ENCODE data around the gene NSUN5. TPM values are rescaled to one million over a fixed set of nuclear protein-coding genes. Genes with fewer than 3 reads are reported as not detected.
"Not testable (repeated sequence)": the region's sequence is repeated elsewhere in the genome, so short reads cannot be mapped to it uniquely, and the experiment has no call there.

Gene NSUN5
- total RNA-seq, 1 experiment from 2014 or later = 27.2 TPM

GRCh38 chr7:73327449-73327848 lies 18.8 kb upstream of the NSUN5 start:
- not testable (repeated sequence) for DNase-seq (ENCODE audit: low read depth)

DNA sequence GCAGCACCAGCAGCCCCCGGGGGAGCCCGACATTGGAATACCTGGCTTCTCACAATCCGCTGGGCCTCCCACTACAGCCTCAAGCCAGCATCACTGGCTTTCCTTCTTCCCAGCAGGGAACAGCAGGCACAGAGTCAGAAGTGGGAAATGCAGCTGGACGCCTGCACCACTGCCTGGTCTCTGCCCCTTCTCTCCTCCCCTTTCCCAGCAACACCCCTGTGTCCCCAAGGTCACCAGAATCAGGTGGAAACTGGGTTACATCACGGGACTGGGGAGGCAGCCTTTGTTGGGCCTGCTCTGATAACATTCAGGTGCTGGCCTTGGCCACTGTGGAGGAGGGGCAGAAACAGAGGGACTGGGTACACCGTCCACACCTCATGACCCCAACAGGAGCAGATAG lies 16.8 kb upstream of the NSUN5 start:
- DNase-seq (ENCODE audit: low read depth) = not testable (repeated sequence)

DNA sequence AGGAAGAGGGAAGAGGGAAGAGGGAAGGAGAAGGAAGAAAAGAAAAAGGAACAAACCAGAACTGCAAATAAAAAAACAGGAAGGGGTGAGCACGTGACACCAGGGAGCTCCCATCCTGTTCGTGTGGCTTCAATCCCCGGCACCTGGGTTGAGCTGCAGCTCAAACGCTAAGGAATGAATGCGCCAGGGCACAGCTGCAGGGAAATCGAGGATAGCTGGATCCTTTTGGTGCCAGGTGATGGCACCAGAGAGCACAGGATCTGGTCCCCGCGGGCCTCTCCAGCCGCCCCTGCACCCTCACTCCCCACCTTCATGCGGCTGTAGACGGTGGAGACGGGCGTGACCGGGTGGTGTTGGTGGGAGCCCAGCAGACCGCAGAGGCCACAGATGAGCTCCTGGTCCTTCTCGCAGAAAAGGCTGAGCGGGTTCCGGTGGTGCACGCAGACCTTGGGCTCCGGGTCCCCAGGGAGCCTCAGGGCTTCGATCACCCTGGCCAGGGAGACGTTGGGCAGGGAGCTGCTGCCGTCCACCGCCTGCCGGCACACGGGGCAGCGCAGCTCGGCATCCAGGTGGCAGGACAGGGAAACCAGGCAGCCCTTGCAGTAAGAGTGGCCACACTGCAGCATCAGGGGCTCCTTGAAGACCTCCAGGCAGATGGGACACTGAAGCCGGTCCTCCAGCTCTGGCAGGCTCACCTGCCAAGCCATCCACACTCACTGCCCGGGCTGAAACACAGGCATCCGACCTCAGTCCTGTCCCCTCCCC lies 15.6 kb upstream of the NSUN5 start:
- peak; percentile 56 for DNase-seq (ENCODE audit: low read depth)

- DNase-seq (ENCODE audit: low read depth) = not testable (repeated sequence)
Measured at GRCh38 chr7:73323434-73324080, 14.9 kb upstream of the NSUN5 start.

GRCh38 chr7:73320009-73320408 lies 11.4 kb upstream of the NSUN5 start:
- DNase-seq (ENCODE audit: low read depth) = not testable (repeated sequence)

GRCh38 chr7:73319541-73319940 lies 10.9 kb upstream of the NSUN5 start:
- DNase-seq (ENCODE audit: low read depth) = not testable (repeated sequence)

GRCh38 chr7:73318656-73319204 lies 10.1 kb upstream of the NSUN5 start:
- not testable (repeated sequence) for DNase-seq (ENCODE audit: low read depth)

GRCh38 chr7:73316521-73316920 lies 7.9 kb upstream of the NSUN5 start:
- no peak for DNase-seq (ENCODE audit: low read depth)

DNA sequence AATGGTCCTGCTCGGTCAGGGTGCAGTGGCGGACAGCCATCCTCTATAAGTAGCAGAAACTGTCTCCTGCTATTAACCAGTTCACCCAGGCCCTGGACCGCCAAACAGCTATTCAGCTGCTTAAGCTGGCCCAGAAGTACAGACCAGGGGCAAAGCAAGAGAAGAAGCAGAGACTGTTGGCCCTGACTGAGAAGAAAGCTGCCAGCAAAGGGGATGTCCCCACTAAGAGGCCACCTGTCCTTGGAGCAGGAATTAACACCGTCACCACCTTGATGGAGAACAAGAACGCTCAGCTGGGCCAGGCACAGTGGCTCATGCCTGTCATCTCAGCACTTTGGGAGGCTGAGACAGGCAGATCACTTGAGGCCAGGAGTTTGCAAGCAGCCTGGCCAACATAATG lies 5.6 kb upstream of the NSUN5 start:
- DNase-seq (ENCODE audit: low read depth) = no peak

- DNase-seq (ENCODE audit: low read depth) = no peak
Measured at GRCh38 chr7:73313521-73313906, 4.9 kb upstream of the NSUN5 start.

DNA sequence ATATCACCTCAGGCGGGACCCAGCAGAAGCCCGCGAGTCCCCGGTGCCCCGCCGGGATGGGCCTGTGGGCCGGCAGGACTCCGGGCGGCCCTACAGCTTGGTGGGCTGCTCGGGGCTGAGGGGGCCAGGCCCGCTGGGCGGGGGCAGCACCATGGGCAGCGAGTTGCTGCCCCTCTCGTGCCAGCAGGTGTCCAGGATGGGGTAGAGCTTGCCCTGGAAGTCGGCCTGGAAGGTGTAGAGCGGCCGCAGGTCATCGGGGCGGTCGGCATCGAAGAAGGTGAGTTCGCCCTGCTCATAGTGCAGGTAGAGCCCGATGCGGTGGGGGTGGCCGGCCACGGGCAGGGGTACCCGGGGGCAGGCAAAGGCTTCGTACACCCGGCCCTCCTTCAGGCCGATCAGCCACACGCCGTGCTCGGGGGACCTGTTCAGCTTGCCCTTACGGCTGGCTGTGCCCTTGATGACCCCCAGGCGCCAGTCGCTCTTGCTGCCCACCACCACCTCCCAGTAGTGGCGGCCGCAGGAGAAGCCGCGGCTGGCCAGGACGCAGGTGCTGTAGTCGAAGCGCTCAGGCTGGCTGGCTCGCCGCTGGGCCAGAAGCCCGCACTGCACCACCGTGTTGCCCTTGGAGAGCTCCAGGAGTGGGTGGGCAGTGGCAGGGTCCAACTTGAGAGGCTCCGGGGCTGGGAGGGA lies 4.3 kb upstream of the NSUN5 start:
- DNase-seq (ENCODE audit: low read depth) = no peak

- DNase-seq (ENCODE audit: low read depth) = peak; percentile 52
Measured at GRCh38 chr7:73311421-73311820, 2.8 kb upstream of the NSUN5 start.

DNA sequence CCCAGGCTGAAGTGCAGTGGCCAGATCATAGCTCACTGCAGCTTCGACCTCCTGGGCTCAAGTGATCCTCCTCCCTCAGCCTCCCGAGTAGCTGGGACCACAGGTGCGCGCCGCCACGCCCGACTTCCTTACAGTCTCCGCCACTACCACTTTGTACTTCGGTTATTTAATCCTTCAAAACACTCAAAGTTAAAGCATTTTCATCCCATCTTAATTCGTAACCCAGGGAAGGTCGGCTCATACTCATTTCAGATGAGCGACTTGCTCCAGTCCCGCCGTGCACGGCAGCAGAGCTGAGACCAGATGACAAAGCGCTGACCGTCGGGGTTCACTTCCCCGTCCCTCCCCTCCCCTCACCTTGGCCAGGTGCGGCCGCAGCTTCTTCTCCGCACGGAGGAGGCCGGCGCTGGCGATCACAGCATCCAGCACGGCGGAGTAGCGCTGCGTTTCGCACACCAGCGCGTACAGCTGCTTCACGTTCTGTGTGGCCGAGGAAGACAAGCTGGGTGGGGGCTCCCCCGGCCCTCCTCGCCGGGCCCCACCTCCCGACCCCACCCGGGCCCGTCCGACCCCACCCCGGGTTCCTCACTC lies 457 bp downstream of the NSUN5 start:
- no peak for DNase-seq (ENCODE audit: low read depth)

DNA sequence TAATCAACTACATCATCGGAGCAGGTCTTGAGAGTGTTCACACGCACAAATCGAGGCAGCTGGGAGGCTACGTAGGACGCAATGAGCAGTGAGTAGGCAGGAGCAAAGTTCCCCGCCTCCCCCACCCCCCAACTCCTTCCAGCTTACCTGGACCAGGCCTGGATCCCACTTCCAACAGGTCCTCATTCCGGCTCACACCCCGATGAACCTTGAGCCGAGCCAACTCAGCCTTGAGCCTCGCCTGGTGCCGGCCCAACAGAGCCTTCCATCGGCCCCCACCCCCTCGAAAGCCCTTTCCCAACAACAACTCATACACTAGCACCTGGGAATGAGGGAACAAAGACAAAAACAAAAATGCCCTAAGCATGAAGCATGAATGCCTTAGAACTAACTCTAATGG lies 1.2 kb downstream of the NSUN5 start:
- DNase-seq (ENCODE audit: low read depth) = no peak

GRCh38 chr7:73304612-73305387 lies 3.8 kb downstream of the NSUN5 start:
- not testable (repeated sequence) for DNase-seq (ENCODE audit: low read depth)

DNA sequence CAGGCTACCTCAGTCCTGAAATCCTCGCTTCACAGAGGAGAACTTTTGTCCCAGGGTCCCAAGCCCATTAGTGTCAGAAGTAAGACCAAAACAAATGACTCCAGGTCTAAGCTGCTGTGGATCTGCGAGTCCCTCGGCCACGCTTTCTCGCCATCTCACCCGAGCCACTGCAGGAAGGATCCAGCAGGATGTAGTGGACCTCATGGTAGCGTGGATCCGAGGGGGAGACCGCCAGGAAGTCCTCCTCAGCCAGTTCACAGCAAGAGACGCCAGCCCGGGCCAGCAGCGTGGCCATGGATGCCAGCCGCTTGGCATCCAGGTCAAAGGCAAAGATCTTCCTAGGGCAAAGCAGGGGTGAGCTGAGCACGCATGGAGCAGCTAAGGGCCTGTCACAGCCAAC lies 4.6 kb downstream of the NSUN5 start:
- no peak for DNase-seq (ENCODE audit: low read depth)

DNA sequence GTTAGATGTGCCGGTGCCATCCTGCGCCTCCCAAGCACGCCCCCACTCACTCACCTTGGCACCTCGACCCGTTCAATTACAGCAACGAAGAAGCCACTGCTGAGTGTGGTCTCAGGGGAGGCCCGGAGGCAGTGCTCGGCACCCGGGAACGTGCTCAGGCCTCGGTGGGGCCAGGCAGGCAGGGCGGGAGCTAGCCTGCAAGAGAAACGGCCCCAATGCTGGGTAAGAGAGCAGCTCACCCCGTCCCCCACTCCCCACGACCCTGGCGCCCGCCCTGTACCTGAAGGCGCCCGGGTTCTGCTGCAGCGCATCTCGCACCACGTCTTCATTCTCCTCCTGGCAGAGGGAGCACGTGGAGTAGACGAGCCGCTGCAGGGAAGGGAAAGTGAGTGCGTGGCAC lies 5.1 kb downstream of the NSUN5 start:
- no peak for DNase-seq (ENCODE audit: low read depth)

- DNase-seq (ENCODE audit: low read depth) = not testable (repeated sequence)
Measured at GRCh38 chr7:73302846-73303245, 5.8 kb downstream of the NSUN5 start.

- not testable (repeated sequence) for DNase-seq (ENCODE audit: low read depth)
Measured at GRCh38 chr7:73301108-73301507, 7.5 kb downstream of the NSUN5 start.

GRCh38 chr7:73299812-73300211 lies 8.8 kb downstream of the NSUN5 start:
- DNase-seq (ENCODE audit: low read depth) = not testable (repeated sequence)

DNA sequence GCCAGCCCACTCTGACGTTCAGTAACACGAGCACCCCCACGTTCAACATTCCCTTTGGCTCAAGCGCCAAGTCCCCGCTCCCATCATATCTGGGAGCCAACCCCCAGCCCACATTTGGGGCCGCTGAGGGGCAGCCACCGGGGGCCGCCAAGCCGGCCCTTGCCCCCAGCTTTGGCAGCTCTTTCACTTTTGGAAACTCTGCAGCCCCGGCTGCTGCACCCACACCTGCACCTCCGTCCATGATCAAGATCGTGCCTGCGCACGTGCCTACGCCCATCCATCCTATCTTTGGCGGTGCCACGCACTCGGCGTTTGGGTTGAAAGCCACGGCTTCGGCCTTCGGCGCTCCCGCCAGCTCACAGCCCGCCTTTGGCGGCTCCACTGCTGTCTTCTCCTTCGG lies 10.9 kb downstream of the NSUN5 start:
- DNase-seq (ENCODE audit: low read depth) = not testable (repeated sequence)
